Prostate gland (tissue), 2 donors: ENCODE data around the gene TXNRD2. TPM values are rescaled to one million over a fixed set of nuclear protein-coding genes. Genes with fewer than 3 reads are reported as not detected.

Experiments
- DNase-seq: peaks from one replicate; pipeline ENCODE4 v3.0.0-alpha.2; 2019; ENCODE audit warnings: low spot score
- H3K27ac ChIP-seq, 2 donors: fragments of 200-600 bp; sonication (generic); 2 replicates each; pipeline ENCODE4 v1.5.1; 2017 to 2019
- H3K27me3 ChIP-seq: fragments of 200-600 bp; sonication (generic); replicated peaks from 2 replicates; pipeline ENCODE4 v1.5.1; 2019; ENCODE audit not compliant: insufficient read depth
- H3K36me3 ChIP-seq, 2 donors: fragments of 200-600 bp; sonication (generic); 1 replicate in 1 of 2; 2 replicates in 1 of 2; pipeline versions ENCODE4 v1.5.1 to v1.8.1; 2017 to 2019
- H3K4me1 ChIP-seq: fragments of 200-600 bp; sonication (generic); replicated peaks from 2 replicates; pipeline ENCODE4 v1.5.1; 2019
- H3K4me3 ChIP-seq, 2 donors: fragments of 200-600 bp; sonication (generic); 2 replicates each; pipeline ENCODE4 v1.5.1; 2017 to 2019
- H3K9me3 ChIP-seq: fragments of 200-600 bp; sonication (generic); 2 replicates; pipeline ENCODE4 v1.5.1; 2017
- POLR2A ChIP-seq: fragments of 450-650 bp; IDR thresholded peaks from one replicate; pipeline ENCODE4 v1.6.1; 2016; ENCODE audit warnings: antibody characterized with exemption, mild to moderate bottlenecking
- POLR2AphosphoS5 ChIP-seq: sonication (generic); formaldehyde crosslinking; IDR thresholded peaks from one replicate; pipeline ENCODE4 v1.6.1; 2017; ENCODE audit warnings: antibody characterized with exemption
- WGBS: methylation state at CpG from one replicate; pipeline ENCODE4 v1.1.5; 2018; 5-methylcytosine and 5-hydroxymethylcytosine counted together
- intact Hi-C: fragments of 100-400 bp; cut with DNase I; formaldehyde crosslinking; loops from one replicate; pipeline ENCODE4 v1.14.2; 2022
- total RNA-seq, 2 donors: library from RNA; depleted of rRNA; stranded (reverse); fragments of >200 nt; gene quantifications; one replicate each; pipeline ENCODE4 v1.1.0, GENCODE V29; 2016
- TF ChIP-seq, protein P1 (sequence below), 4 experiments: fragments of 200-600 bp in 2 of 4; fragments of 450-650 bp in 2 of 4; sonication (generic) in 2 of 4; IDR thresholded peaks; 1 replicate in 3 of 4; 2 replicates in 1 of 4; pipeline ENCODE4 v1.5.1; 2016 to 2019; ENCODE audit warnings: antibody characterized with exemption in 4 of 4, mild to moderate bottlenecking in 2 of 4, moderate library complexity in 2 of 4

TXNRD2 gene
- total RNA-seq, 2 donors from 2014 or later = 62.1 to 84.5 TPM

DNA sequence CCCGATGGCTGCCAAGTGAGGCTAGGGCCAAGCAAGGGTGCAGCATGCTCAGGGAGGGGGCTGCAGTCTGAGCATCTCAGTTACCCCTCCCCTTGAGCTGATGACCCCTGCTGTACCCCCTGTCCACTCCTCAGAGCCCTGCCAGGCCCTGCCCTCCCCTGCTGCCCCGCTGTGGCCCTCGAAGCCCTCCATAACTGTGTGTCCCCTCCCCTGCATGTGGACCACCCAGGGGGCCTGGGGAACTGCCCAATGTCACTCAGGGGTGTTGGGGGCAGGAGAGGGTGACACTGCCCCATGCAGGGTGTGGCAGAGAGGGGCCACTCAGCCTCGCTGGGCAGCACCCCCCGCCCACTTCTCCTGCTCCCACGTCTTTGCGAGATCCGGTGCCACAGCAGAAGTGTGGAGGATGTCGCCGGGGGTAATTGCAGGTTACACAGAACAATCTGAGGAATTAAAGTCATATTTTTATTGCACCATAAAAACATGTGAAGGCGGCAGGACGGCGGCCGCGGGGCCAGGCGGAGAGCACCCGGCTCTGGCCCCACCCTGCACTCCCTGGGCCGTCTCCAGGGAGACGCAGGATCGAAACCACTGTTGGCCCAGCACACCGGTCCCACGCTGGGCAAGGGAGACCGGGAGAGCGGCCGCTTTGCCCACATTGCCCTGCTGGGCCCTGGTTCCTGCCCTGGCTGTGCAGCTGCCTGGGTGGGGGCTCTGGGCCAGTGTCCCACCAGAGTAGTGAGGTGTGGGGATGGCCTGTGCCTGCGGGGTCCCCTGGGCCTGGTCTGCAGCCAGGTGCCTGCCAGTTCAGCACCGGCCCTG is 68.3 kb downstream of the TXNRD2 start:
- Histone ChIP-seq H3K27ac (peak overlapping the region; percentile 63 to 69), H3K4me1 (peaks cover 30% of the 10 kb centered on the region), H3K9me3 (no peaks in the 10 kb centered on the region), H3K4me3 (no peak overlapping the region), H3K36me3 (no peaks in the 10 kb centered on the region), H3K27me3 (no peaks in the 10 kb centered on the region)
- TF ChIP-seq POLR2A (no peak), POLR2AphosphoS5 (no peak)
- TF ChIP-seq, protein P1, sequence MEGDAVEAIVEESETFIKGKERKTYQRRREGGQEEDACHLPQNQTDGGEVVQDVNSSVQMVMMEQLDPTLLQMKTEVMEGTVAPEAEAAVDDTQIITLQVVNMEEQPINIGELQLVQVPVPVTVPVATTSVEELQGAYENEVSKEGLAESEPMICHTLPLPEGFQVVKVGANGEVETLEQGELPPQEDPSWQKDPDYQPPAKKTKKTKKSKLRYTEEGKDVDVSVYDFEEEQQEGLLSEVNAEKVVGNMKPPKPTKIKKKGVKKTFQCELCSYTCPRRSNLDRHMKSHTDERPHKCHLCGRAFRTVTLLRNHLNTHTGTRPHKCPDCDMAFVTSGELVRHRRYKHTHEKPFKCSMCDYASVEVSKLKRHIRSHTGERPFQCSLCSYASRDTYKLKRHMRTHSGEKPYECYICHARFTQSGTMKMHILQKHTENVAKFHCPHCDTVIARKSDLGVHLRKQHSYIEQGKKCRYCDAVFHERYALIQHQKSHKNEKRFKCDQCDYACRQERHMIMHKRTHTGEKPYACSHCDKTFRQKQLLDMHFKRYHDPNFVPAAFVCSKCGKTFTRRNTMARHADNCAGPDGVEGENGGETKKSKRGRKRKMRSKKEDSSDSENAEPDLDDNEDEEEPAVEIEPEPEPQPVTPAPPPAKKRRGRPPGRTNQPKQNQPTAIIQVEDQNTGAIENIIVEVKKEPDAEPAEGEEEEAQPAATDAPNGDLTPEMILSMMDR (IDR thresholded peaks at IDR 0.05) = no peak
- 64% methylated on average over 15 of the region's 27 CpGs for WGBS
- intact Hi-C loops = no loop called here
- no peak for DNase-seq

DNA sequence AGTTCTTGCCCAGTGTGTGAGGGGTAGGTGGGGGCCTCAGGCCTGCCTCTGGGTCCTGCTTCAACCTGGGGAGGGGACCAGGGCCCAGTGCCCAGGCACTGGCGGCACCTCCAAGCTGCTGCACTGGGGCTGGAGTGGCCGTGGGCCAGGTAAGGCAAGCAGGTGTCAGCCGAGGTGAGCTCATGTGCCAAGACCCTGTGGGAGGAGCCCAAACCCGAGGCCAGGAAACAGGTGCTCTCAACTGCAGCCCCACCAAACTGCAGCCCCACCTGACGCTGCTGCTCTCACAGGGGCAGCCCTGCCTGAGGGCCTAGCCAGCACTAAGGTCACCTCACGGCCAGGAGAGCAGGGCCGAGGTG is 68.9 kb downstream of the TXNRD2 start:
- TF ChIP-seq POLR2A (no peak), POLR2AphosphoS5 (no peak)
- TF ChIP-seq, protein P1 (IDR thresholded peaks at IDR 0.05) = no peak

DNA sequence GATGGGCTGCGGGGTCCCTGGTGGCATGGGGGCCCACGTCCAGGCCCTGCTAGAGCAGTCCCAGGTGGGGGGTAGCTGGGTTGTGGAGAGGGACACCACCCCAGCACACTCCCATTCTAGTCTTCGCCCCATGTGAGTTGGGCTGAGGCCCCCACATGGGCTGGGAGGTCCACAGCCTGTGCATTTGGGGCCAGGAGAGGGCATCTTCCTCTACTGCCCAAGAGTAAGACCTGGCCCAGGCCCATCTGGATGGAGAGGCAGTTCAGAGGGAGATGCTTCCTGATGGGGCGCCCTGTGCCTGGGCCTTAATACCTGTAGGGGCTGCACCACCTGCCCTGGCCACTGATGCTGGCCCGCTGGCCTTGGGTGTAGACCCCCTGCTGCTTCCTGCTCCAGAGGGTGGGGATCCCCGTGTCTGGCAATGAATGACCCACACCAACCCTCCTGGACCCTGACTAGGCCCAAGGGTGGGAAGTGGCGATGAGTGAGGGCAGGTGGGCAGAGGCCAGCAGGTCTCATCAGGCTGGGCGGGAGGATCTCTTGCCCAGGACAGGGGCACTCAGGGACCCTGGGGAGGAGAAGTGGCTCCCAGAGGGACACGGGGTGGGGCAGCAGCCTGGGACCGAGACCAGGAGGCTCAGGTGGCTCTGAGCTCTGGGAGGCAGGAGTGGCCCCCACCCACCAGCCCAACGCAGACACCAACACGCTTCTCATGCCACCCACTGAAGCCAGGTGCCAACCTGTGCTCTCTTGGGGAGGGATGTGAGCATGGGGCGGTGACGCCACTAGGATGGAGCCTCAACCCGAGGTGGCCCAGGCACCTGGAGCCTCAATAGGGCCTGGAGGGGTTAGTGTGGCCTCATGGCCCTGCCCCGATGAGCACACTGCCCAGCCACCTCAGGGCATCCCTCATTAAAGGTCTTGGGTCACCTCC is 69.5 kb downstream of the TXNRD2 start:
- intact Hi-C loops = no loop called here
- H3K9me3 ChIP-seq = no peaks in the 10 kb centered on the region
- WGBS = 87% methylated on average over 15 of the region's 16 CpGs
- DNase-seq = no peak
- no peak overlapping the region for H3K27ac ChIP-seq
- no peak overlapping the region for H3K4me3 ChIP-seq
- H3K4me1 ChIP-seq = peaks cover 25% of the 10 kb centered on the region
- H3K36me3 ChIP-seq = no peaks in the 10 kb centered on the region
- H3K27me3 ChIP-seq = no peaks in the 10 kb centered on the region
- no peak for TF ChIP-seq POLR2A
- TF ChIP-seq, protein P1 (IDR thresholded peaks at IDR 0.05) = no peak
- no peak for TF ChIP-seq POLR2AphosphoS5

More for the DNA sequence above, 68.9 kb downstream of the TXNRD2 start:
- intact Hi-C loops = no loop called here
- peaks cover 25% of the 10 kb centered on the region for H3K4me1 ChIP-seq
- no peak for DNase-seq
- WGBS = 44% methylated on average over 5 of the region's 7 CpGs
- H3K27ac ChIP-seq = no peak overlapping the region
- no peak overlapping the region for H3K4me3 ChIP-seq
- no peaks in the 10 kb centered on the region for H3K27me3 ChIP-seq
- H3K36me3 ChIP-seq = no peaks in the 10 kb centered on the region
- no peaks in the 10 kb centered on the region for H3K9me3 ChIP-seq

DNA sequence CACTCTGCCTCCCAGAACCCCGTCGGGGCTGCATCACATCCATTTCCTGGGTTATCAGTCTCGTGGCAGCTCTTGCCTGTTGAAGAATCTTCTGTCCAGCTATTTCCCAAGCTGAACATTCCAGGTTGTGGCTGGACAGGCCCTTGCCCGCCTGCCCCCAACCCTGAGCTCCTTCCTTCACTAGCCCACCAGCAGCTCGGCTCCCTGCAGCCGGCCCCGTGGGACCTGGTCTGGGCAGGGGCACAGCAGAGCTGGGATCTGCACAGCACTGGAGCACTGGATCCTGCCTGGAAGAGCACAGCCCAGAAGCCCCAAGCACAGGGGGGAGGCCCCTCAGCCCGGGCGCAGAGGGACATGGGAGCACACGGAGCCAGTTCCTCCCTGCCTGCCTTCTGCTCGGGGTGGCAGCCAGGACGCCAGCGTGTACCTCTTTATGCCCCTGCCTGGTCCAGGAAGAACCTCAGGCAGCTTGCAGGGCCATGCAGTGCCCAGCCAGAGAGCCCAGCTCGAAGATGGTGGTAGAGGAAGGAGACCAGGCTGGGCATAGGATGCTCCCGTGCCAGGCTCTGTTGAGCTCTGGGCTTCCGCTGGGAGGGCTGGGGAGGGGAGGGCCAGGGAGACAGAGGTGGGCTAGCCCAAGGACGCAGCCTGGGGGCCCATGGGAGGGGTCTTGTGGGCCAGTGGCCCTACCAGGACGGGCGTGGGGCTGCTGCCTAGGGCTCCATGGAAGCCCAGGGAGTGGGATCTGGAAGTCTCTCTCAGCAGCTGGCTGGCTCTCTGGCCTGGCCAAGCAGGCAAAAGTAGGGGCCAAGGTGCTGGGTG is 70.4 kb downstream of the TXNRD2 start:
- Histone ChIP-seq H3K27ac (no peak overlapping the region), H3K36me3 (no peaks in the 10 kb centered on the region), H3K9me3 (no peaks in the 10 kb centered on the region), H3K27me3 (no peaks in the 10 kb centered on the region), H3K4me3 (no peak overlapping the region), H3K4me1 (peaks cover 25% of the 10 kb centered on the region)
- intact Hi-C loops = no loop called here
- no peak for DNase-seq
- TF ChIP-seq POLR2A (no peak), POLR2AphosphoS5 (no peak)
- TF ChIP-seq, protein P1 (IDR thresholded peaks at IDR 0.05) = no peak
- WGBS = 82% methylated on average over 17 of the region's 19 CpGs
